WTC11 (cell line): ENCODE results near the gene FAM240B.

Experiments used
- ATF1 ChIP-seq: sonication (generic); formaldehyde crosslinking; IDR thresholded peaks from 2 replicates; pipeline ENCODE4 v1.8.1; 2023; ENCODE audit warnings: mild to moderate bottlenecking, moderate library complexity, missing genetic modification reagents
- ATF2 ChIP-seq: sonication (generic); formaldehyde crosslinking; IDR thresholded peaks from 2 replicates; pipeline ENCODE4 v1.8.1; 2022; ENCODE audit warnings: low read depth, missing genetic modification reagents, borderline replicate concordance
- ATF3 ChIP-seq: sonication (generic); formaldehyde crosslinking; conservative IDR thresholded peaks from 2 replicates; pipeline ENCODE4 v1.8.1; 2022; ENCODE audit warnings: mild to moderate bottlenecking, missing genetic modification reagents
- CBFB ChIP-seq: sonication (generic); formaldehyde crosslinking; IDR thresholded peaks from 2 replicates; pipeline ENCODE4 v1.8.1; 2022; ENCODE audit warnings: mild to moderate bottlenecking, low read depth, missing genetic modification reagents
- CREM ChIP-seq: sonication (generic); formaldehyde crosslinking; IDR thresholded peaks from 2 replicates; pipeline ENCODE4 v1.8.1; 2022; ENCODE audit warnings: mild to moderate bottlenecking, missing genetic modification reagents, moderate library complexity
- CTCF ChIP-seq: fragments of 200-600 bp; IDR thresholded peaks from 2 replicates; pipeline ENCODE4 v1.8.0; 2022; ENCODE audit warnings: antibody characterized with exemption
- FOXK1 ChIP-seq: sonication (generic); formaldehyde crosslinking; IDR thresholded peaks from 2 replicates; pipeline ENCODE4 v1.8.0; 2022; ENCODE audit warnings: mild to moderate bottlenecking, moderate library complexity, missing genetic modification reagents
- NFYB ChIP-seq: sonication (generic); formaldehyde crosslinking; conservative IDR thresholded peaks from 2 replicates; pipeline ENCODE4 v1.8.0; 2022; ENCODE audit warnings: low read depth, missing genetic modification reagents
- PRRX2 ChIP-seq: fragments of 250-450 bp; sonication (Bioruptor Pico); IDR thresholded peaks from 2 replicates; pipeline ENCODE4 v1.8.0; 2021; ENCODE audit warnings: mild to moderate bottlenecking
- SMAD3 ChIP-seq: sonication (generic); formaldehyde crosslinking; IDR thresholded peaks from 2 replicates; pipeline ENCODE4 v1.8.0; 2022; ENCODE audit warnings: missing genetic modification reagents, mild to moderate bottlenecking, borderline replicate concordance
- ZNF219 ChIP-seq: sonication (generic); formaldehyde crosslinking; IDR thresholded peaks from 2 replicates; pipeline ENCODE4 v1.8.0; 2023; ENCODE audit warnings: missing genetic modification reagents, mild to moderate bottlenecking, borderline replicate concordance
- ZNF232 ChIP-seq: sonication (generic); formaldehyde crosslinking; IDR thresholded peaks from 2 replicates; pipeline ENCODE4 v1.8.0; 2022; ENCODE audit warnings: mild to moderate bottlenecking, missing genetic modification reagents
- ZNF396 ChIP-seq: fragments of 250-450 bp; sonication (Bioruptor Pico); IDR thresholded peaks from 2 replicates; pipeline ENCODE4 v1.8.0; 2021; ENCODE audit warnings: mild to moderate bottlenecking, moderate library complexity, borderline replicate concordance
- TF ChIP-seq, protein P1 (sequence below): sonication (generic); formaldehyde crosslinking; IDR thresholded peaks from 2 replicates; pipeline ENCODE4 v1.8.1; 2023; ENCODE audit warnings: mild to moderate bottlenecking, missing genetic modification reagents, moderate library complexity

DNA sequence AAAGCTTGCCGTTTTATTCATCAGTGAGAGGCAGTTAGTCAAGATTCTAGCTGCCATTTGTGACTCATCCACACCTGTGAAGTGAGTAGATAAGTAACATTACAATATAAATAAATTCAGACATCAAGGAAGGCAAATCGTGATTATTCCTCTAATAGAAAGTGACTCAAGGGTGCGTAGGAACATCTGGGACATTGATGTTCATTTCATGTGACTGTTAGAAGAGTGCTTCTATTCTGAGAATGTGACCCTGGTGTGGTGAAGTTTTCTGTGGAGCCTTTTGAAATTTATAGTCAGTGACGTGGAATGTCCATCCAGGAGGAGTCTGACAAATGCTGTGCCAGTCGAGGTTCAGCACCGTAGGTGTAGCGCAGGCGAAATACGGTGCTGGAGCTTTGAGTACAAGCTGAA is 48.4 kb upstream of the FAM240B start:
- TF ChIP-seq FOXK1 (CRISPR knock-in tag) (no peak), CTCF (no peak), CBFB (no peak), SMAD3 (CRISPR knock-in tag) (no peak), ZNF396 (no peak), PRRX2 (no peak), ZNF219 (no peak), ATF3 (no peak), ATF2 (CRISPR knock-in tag) (no peak), NFYB (CRISPR knock-in tag) (no peak), CREM (CRISPR knock-in tag) (no peak), ZNF232 (no peak), ATF1 (CRISPR knock-in tag) (no peak)
- TF ChIP-seq, protein P1, sequence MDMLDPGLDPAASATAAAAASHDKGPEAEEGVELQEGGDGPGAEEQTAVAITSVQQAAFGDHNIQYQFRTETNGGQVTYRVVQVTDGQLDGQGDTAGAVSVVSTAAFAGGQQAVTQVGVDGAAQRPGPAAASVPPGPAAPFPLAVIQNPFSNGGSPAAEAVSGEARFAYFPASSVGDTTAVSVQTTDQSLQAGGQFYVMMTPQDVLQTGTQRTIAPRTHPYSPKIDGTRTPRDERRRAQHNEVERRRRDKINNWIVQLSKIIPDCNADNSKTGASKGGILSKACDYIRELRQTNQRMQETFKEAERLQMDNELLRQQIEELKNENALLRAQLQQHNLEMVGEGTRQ (CRISPR knock-in tag): no peak
